GM18499 (cell line): ENCODE results near the gene EIF2B4.

Source experiments
- ATAC-seq: cut with Tn5 transposase; IDR thresholded peaks from one replicate; pipeline ENCODE4 v1.9.1; 2021; ENCODE audit warnings: moderate number of reproducible peaks; ENCODE audit not compliant: insufficient read depth, unreplicated experiment

The EIF2B4 gene

GRCh38 chr2:27370026-27370815 is at the start of gene EIF2B4, which contains the start of gene SNX17:
TSS of gene EIF2B4 (minus strand) at chr2:27370338. CDS start at chr2:27370314, 24 bp downstream.
TSS of gene SNX17 (plus strand) at chr2:27370616. CDS start at chr2:27370744, 128 bp downstream.
- ATAC-seq, result peak; percentile 74

GRCh38 chr2:27416151-27416550 is 46.0 kb upstream of the EIF2B4 start:
- no peak for ATAC-seq

GRCh38 chr2:27412419-27413152 is 42.4 kb upstream of the EIF2B4 start:
- ATAC-seq, result no peak

- peak; percentile 70 for ATAC-seq
Observed at GRCh38 chr2:27409321-27410073, 39.4 kb upstream of the EIF2B4 start, which contains the start of gene PPM1G. TSS of gene PPM1G (minus strand) at chr2:27409591. CDS start at chr2:27409422, 169 bp downstream.

- ATAC-seq, result peak; percentile 13
Observed at GRCh38 chr2:27408601-27409320, 38.6 kb upstream of the EIF2B4 start.

GRCh38 chr2:27407798-27408491 is 37.8 kb upstream of the EIF2B4 start:
- no peak for ATAC-seq

- ATAC-seq, result no peak
Observed at GRCh38 chr2:27400348-27401135, 30.4 kb upstream of the EIF2B4 start.

- no peak for ATAC-seq
Observed at GRCh38 chr2:27398962-27399361, 28.8 kb upstream of the EIF2B4 start.

- ATAC-seq, result no peak
Observed at GRCh38 chr2:27393225-27393624, 23.1 kb upstream of the EIF2B4 start.

- ATAC-seq, result no peak
Observed at GRCh38 chr2:27390822-27391679, 20.9 kb upstream of the EIF2B4 start.

GRCh38 chr2:27381577-27382181 is 11.5 kb upstream of the EIF2B4 start:
- ATAC-seq, result no peak

GRCh38 chr2:27380626-27381545 is 10.7 kb upstream of the EIF2B4 start, which contains the start of gene ZNF513:
TSS of gene ZNF513 (minus strand) at chr2:27380734. CDS start at chr2:27380526, 208 bp downstream.
- peak; percentile 62 for ATAC-seq

- ATAC-seq, result no peak
Observed at GRCh38 chr2:27379836-27380625, 9.9 kb upstream of the EIF2B4 start.

- no peak for ATAC-seq
Observed at GRCh38 chr2:27379383-27379835, 9.3 kb upstream of the EIF2B4 start.

- ATAC-seq, result no peak
Observed at GRCh38 chr2:27378809-27379290, 8.7 kb upstream of the EIF2B4 start.
